CD14-positive monocyte (primary cell): ENCODE measurements around the gene ABCC5. TPM values are rescaled to one million over a fixed set of nuclear protein-coding genes. Genes with fewer than 3 reads are reported as not detected.

Experiments used
- DNase-seq, 3 donors: peaks; one replicate each; pipeline ENCODE4 v3.0.0-alpha.2; 2011 to 2022
- H2AFZ ChIP-seq: 2 replicates; pipeline ENCODE4 v1.6.0; 2012; ENCODE audit warnings: mild to moderate bottlenecking, low read depth, low read length, inconsistent platforms; ENCODE audit not compliant: insufficient read depth, poor library complexity, severe bottlenecking
- H3K27ac ChIP-seq, 2 donors: 1 replicate in 1 of 2; 2 replicates in 1 of 2; pipeline ENCODE4 v1.5.1; 2012 to 2013; ENCODE audit warnings: low read length in 2 of 2, control low read depth in 1 of 2, inconsistent platforms in 1 of 2, low read depth in 1 of 2, mild to moderate bottlenecking in 1 of 2
- H3K27me3 ChIP-seq, 2 donors: one replicate each; pipeline versions ENCODE4 v1.6.0 to v1.6.1; 2011 to 2013; ENCODE audit warnings: low read length in 2 of 2; ENCODE audit not compliant: control insufficient read depth in 2 of 2, insufficient read depth in 2 of 2
- H3K36me3 ChIP-seq, 2 donors: replicated peaks in 1 of 2; 1 replicate in 1 of 2; 2 replicates in 1 of 2; pipeline versions ENCODE4 v1.5.1 to v1.6.1; 2012 to 2013; ENCODE audit warnings: low read length in 2 of 2, control low read depth in 1 of 2, inconsistent platforms in 1 of 2, mild to moderate bottlenecking in 1 of 2; ENCODE audit not compliant: insufficient read depth in 2 of 2, control insufficient read depth in 1 of 2
- H3K4me1 ChIP-seq, 2 donors: 1 replicate in 1 of 2; 2 replicates in 1 of 2; pipeline versions ENCODE4 v1.5.1 to v1.6.1; 2012 to 2013; ENCODE audit warnings: low read length in 2 of 2, control low read depth in 1 of 2, inconsistent platforms in 1 of 2, mild to moderate bottlenecking in 1 of 2, moderate library complexity in 1 of 2; ENCODE audit not compliant: insufficient read depth in 2 of 2, control insufficient read depth in 1 of 2
- H3K4me2 ChIP-seq: replicated peaks from 2 replicates; pipeline ENCODE3; 2012; ENCODE audit warnings: low read length, moderate library complexity, mild to moderate bottlenecking; ENCODE audit not compliant: poor library complexity, severe bottlenecking; ENCODE audit errors: extremely low read depth
- H3K4me3 ChIP-seq, 3 experiments: fragments of 200-600 bp in 1 of 3; sonication (generic) in 1 of 3; replicated peaks in 1 of 3; 1 replicate in 2 of 3; 2 replicates in 1 of 3; pipeline ENCODE4 v1.5.1; 2011 to 2013; ENCODE audit warnings: low read length in 3 of 3, mild to moderate bottlenecking in 3 of 3, control low read depth in 2 of 3, low read depth in 2 of 3, inconsistent platforms in 1 of 3, moderate library complexity in 1 of 3
- H3K79me2 ChIP-seq: 2 replicates; pipeline ENCODE4 v1.6.0; 2012; ENCODE audit warnings: mild to moderate bottlenecking, control low read depth, inconsistent platforms, low read length, moderate library complexity; ENCODE audit not compliant: insufficient read depth
- H3K9ac ChIP-seq: 2 replicates; pipeline ENCODE4 v1.6.0; 2017; ENCODE audit warnings: low read length, mild to moderate bottlenecking; ENCODE audit not compliant: insufficient read depth, poor library complexity, severe bottlenecking
- H3K9me3 ChIP-seq, 2 donors: replicated peaks in 1 of 2; 1 replicate in 1 of 2; 2 replicates in 1 of 2; pipeline versions ENCODE4 v1.5.1 to v1.6.1; 2012 to 2013; ENCODE audit warnings: low read length in 2 of 2, control low read depth in 1 of 2; ENCODE audit not compliant: control insufficient read depth in 1 of 2, insufficient read depth in 1 of 2
- H4K20me1 ChIP-seq: 2 replicates; pipeline ENCODE4 v1.6.0; 2012; ENCODE audit warnings: mild to moderate bottlenecking, low read length, control low read depth, moderate library complexity; ENCODE audit not compliant: insufficient read depth
- H3K27ac Mint-ChIP-seq, 7 donors: one replicate each; pipeline ENCODE4 v1.8.0; 2020; ENCODE audit warnings: mild to moderate bottlenecking in 7 of 7, mixed read lengths in 7 of 7, moderate library complexity in 6 of 7, inconsistent platforms in 2 of 7
- H3K27me3 Mint-ChIP-seq, 3 donors: one replicate each; pipeline ENCODE4 v1.8.0; 2021 to 2022; ENCODE audit warnings: low read depth in 3 of 3, mild to moderate bottlenecking in 3 of 3, mixed read lengths in 3 of 3, moderate library complexity in 3 of 3, inconsistent platforms in 1 of 3
- H3K36me3 Mint-ChIP-seq, 2 donors: one replicate each; pipeline ENCODE4 v1.8.0; 2020; ENCODE audit warnings: mixed read lengths in 2 of 2, inconsistent platforms in 1 of 2, mild to moderate bottlenecking in 1 of 2
- H3K4me1 Mint-ChIP-seq: one replicate; pipeline ENCODE4 v1.8.0; 2020; ENCODE audit warnings: mild to moderate bottlenecking, mixed read lengths
- H3K4me3 Mint-ChIP-seq, 2 donors: one replicate each; pipeline ENCODE4 v1.8.0; 2020; ENCODE audit warnings: mild to moderate bottlenecking in 2 of 2, mixed read lengths in 2 of 2, moderate library complexity in 1 of 2
- H3K9me3 Mint-ChIP-seq, 7 donors: one replicate each; pipeline ENCODE4 v1.8.0; 2020 to 2022; ENCODE audit warnings: mixed read lengths in 7 of 7, mild to moderate bottlenecking in 6 of 7, moderate library complexity in 6 of 7, inconsistent platforms in 2 of 7
- CTCF ChIP-seq: fragments of 200-600 bp; IDR thresholded peaks from one replicate; pipeline ENCODE4 v1.8.0; 2022; ENCODE audit warnings: antibody characterized with exemption, mild to moderate bottlenecking
- WGBS: methylation state at CpG from one replicate; pipeline ENCODE4 v1.1.5; 2013; ENCODE audit warnings: missing lambda C conversion rate; ENCODE audit not compliant: insufficient coverage; 5-methylcytosine and 5-hydroxymethylcytosine counted together
- intact Hi-C, 2 donors: fragments of 100-400 bp; cut with micrococcal nuclease; formaldehyde crosslinking; loops; one replicate each; pipeline versions ENCODE4 v1.15.0 to v1.15.1; 2023
- polyA plus RNA-seq, 3 donors: library from polyadenylated mRNA; depleted of rRNA in 1 of 3; unstranded in 2 of 3; stranded (reverse) in 1 of 3; fragments of 300-500 nt in 2 of 3; fragments of >200 nt in 1 of 3; fragmentation: Illumina TruSeq in 2 of 3; gene quantifications; 1 replicate in 2 of 3; 2 replicates in 1 of 3; pipeline ENCODE4 v1.2.3, GENCODE V29; 2012 to 2021

Gene ABCC5
- polyA plus RNA-seq, 3 donors, result 6.2 to 30.9 (median 7.7) TPM

GRCh38 chr3:183943739-183944138, 73.9 kb downstream of the ABCC5 start:
- H3K36me3 Mint-ChIP-seq, result peaks cover 45 to 62% of the 10 kb centered on the region in 2 donors
- intact Hi-C loops, result no loop called here
- peaks cover 1% of the 10 kb centered on the region for H3K4me1 Mint-ChIP-seq
- no peaks in the 10 kb centered on the region for H3K27me3 Mint-ChIP-seq
- TF ChIP-seq CTCF, result no peak
- H3K4me3 Mint-ChIP-seq, result no peak overlapping the region
- H3K27ac ChIP-seq, result no peak overlapping the region
- no peak overlapping the region for H3K4me3 ChIP-seq
- no peaks in the 10 kb centered on the region for H4K20me1 ChIP-seq
- no peak overlapping the region for H3K9ac ChIP-seq
- no peak overlapping the region for H2AFZ ChIP-seq
- peaks cover 22 to 84% of the 10 kb centered on the region in 2 donors for H3K36me3 ChIP-seq
- no peaks in the 10 kb centered on the region for H3K27me3 ChIP-seq
- H3K4me1 ChIP-seq, result no peaks in the 10 kb centered on the region
- no CpG with 5 or more reads among the region's 6 CpGs for whole genome bisulfite sequencing
- DNase-seq, result no peak
- H3K9me3 Mint-ChIP-seq, result no peaks in the 10 kb centered on the region
- H3K79me2 ChIP-seq, result no peaks in the 10 kb centered on the region
- no peak overlapping the region for H3K4me2 ChIP-seq
- no peak overlapping the region for H3K27ac Mint-ChIP-seq
- no peaks in the 10 kb centered on the region for H3K9me3 ChIP-seq

GRCh38 chr3:183941216-183941615, 76.5 kb downstream of the ABCC5 start:
- H3K27me3 Mint-ChIP-seq, result no peaks in the 10 kb centered on the region
- H3K9ac ChIP-seq, result no peak overlapping the region
- no peak overlapping the region for H3K27ac Mint-ChIP-seq
- no peak overlapping the region for H3K4me2 ChIP-seq
- no peak overlapping the region for H2AFZ ChIP-seq
- no peak overlapping the region for H3K4me3 ChIP-seq
- H3K27me3 ChIP-seq, result no peaks in the 10 kb centered on the region
- no CpG with 5 or more reads among the region's 2 CpGs for WGBS
- no peak overlapping the region for H3K4me3 Mint-ChIP-seq
- no peaks in the 10 kb centered on the region for H3K9me3 ChIP-seq
- H3K36me3 Mint-ChIP-seq, result peaks cover 52 to 60% of the 10 kb centered on the region in 2 donors
- no peaks in the 10 kb centered on the region for H3K9me3 Mint-ChIP-seq
- H4K20me1 ChIP-seq, result no peaks in the 10 kb centered on the region
- no peak for DNase-seq
- no peak for TF ChIP-seq CTCF
- no peak overlapping the region for H3K27ac ChIP-seq
- no peaks in the 10 kb centered on the region for H3K79me2 ChIP-seq
- peaks cover 17 to 90% of the 10 kb centered on the region in 2 donors for H3K36me3 ChIP-seq
- H3K4me1 ChIP-seq, result no peaks in the 10 kb centered on the region
- intact Hi-C loops, result no loop called here
- H3K4me1 Mint-ChIP-seq, result peaks cover 1% of the 10 kb centered on the region
